Mammary epithelial cell (primary cell): ENCODE results near the gene RTP1.

Experiments
- EZH2 ChIP-seq: IDR thresholded peaks from 2 replicates; pipeline ENCODE4 v1.6.1; 2012; ENCODE audit warnings: low read length, inconsistent platforms, borderline replicate concordance
- TF ChIP-seq, protein P1 (sequence below), 2 donors: IDR thresholded peaks in 1 of 2; conservative IDR thresholded peaks in 1 of 2; 2 replicates each; pipeline ENCODE4 v1.5.1; 2011 to 2012; ENCODE audit warnings: inconsistent platforms in 2 of 2, low read length in 2 of 2, mild to moderate bottlenecking in 2 of 2, control low read depth in 1 of 2, low read depth in 1 of 2; ENCODE audit not compliant: insufficient read depth in 1 of 2; ENCODE audit errors: extremely low read depth in 1 of 2

DNA sequence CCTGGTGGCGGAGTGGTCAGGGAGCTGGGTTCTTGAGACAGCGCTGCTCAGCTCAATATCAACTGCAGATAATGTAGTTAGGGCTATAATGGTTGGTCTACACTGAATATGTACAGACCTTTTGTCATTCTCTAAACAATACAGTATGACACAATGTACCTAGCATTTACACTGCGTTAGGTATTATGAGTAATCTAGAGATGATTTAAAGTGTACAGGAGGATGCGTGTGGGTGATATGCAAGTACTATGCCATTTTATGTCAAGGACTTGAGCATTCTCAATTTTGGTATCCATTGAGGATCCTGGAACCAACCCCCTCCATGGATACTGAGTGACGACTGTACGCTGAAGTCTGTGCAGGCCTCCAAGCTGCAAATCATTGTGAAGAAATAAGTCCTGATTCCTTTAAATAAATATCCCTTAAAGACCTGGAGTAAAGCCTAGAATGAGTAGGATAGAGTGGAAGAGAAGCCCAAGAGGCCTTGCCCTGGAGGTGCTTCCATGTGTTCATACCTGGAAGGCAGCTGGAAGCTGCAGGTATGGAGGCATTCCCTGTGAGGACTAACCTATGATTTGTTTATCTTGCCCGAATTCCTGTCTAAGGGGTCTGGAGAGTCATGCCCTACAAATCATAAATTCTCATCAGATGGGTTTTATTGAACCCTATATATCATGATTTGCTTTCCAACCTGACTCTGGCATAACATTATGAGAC is 15.7 kb upstream of the RTP1 start:
- TF ChIP-seq, protein P1, sequence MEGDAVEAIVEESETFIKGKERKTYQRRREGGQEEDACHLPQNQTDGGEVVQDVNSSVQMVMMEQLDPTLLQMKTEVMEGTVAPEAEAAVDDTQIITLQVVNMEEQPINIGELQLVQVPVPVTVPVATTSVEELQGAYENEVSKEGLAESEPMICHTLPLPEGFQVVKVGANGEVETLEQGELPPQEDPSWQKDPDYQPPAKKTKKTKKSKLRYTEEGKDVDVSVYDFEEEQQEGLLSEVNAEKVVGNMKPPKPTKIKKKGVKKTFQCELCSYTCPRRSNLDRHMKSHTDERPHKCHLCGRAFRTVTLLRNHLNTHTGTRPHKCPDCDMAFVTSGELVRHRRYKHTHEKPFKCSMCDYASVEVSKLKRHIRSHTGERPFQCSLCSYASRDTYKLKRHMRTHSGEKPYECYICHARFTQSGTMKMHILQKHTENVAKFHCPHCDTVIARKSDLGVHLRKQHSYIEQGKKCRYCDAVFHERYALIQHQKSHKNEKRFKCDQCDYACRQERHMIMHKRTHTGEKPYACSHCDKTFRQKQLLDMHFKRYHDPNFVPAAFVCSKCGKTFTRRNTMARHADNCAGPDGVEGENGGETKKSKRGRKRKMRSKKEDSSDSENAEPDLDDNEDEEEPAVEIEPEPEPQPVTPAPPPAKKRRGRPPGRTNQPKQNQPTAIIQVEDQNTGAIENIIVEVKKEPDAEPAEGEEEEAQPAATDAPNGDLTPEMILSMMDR (conservative IDR thresholded peaks at IDR 0.05 in 1 of 2, IDR thresholded peaks at IDR 0.05 in 1 of 2; ENCODE audit: extremely low read depth in 1 of 2, insufficient read depth in 1 of 2, low read depth in 1 of 2, low read length in 2 of 2): no peak
- no peak for TF ChIP-seq EZH2
